OCI-LY7 (cell line): ENCODE measurements around the gene ST7L. TPM values are rescaled to one million over a fixed set of nuclear protein-coding genes. Genes with fewer than 3 reads are reported as not detected.

Experiments used
- BruUV-seq: library from RNA; stranded (reverse); fragments of 400-500 nt; replicated peaks from 2 replicates; lab custom pipeline; 2021; lab: Mats Ljungman, UMichigan
- CTCF ChIA-PET: fragments of 300-600 bp; sonication (Branson Sonifier 250); formaldehyde crosslinking; loops from one replicate; lab custom pipeline; 2022; ENCODE audit warnings: antibody characterized with exemption; ENCODE audit not compliant: unreplicated experiment; lab: Charles Lee
- POLR2A ChIA-PET: fragments of 300-600 bp; sonication (Branson Sonifier 250); formaldehyde crosslinking; loops from one replicate; lab custom pipeline; 2022; ENCODE audit warnings: antibody characterized with exemption; lab: Charles Lee
- DNase-seq: peaks from one replicate; pipeline ENCODE4 v3.0.0-alpha.2; 2015; ENCODE audit warnings: low spot score
- H2AFZ ChIP-seq: fragments of 200-600 bp; sonication (generic), shearing (Covaris generic); 2 replicates; pipeline ENCODE4 v1.6.1; 2014; ENCODE audit warnings: mild to moderate bottlenecking, antibody characterized with exemption, low read length, moderate library complexity
- H3K27ac ChIP-seq: fragments of 200-600 bp; sonication (generic); 2 replicates; pipeline ENCODE4 v1.5.1; 2014; ENCODE audit warnings: mixed run types, low read depth, mild to moderate bottlenecking, moderate library complexity, low read length, inconsistent platforms; ENCODE audit not compliant: poor library complexity, severe bottlenecking
- H3K36me3 ChIP-seq: fragments of 200-600 bp; sonication (generic); 2 replicates; pipeline ENCODE4 v1.6.1; 2014; ENCODE audit warnings: mild to moderate bottlenecking, antibody characterized with exemption, low read length, moderate library complexity, mixed read lengths; ENCODE audit not compliant: insufficient read depth
- H3K4me1 ChIP-seq: fragments of 200-600 bp; sonication (generic); 2 replicates; pipeline ENCODE4 v1.5.1; 2014; ENCODE audit warnings: mild to moderate bottlenecking, low read length; ENCODE audit not compliant: insufficient read depth, poor library complexity, severe bottlenecking
- H3K4me2 ChIP-seq: fragments of 200-600 bp; sonication (generic); 2 replicates; pipeline ENCODE4 v1.6.1; 2014; ENCODE audit warnings: mild to moderate bottlenecking, low read length
- H3K4me3 ChIP-seq: fragments of 200-600 bp; sonication (generic); 2 replicates; pipeline ENCODE4 v1.5.1; 2014; ENCODE audit warnings: mild to moderate bottlenecking, low read depth, low read length; ENCODE audit not compliant: poor library complexity, severe bottlenecking
- H3K79me2 ChIP-seq: fragments of 200-600 bp; sonication (generic); 2 replicates; pipeline ENCODE4 v1.6.1; 2016; ENCODE audit warnings: low read depth, mild to moderate bottlenecking, low read length, moderate library complexity, mixed read lengths; ENCODE audit not compliant: insufficient read depth
- H3K9me2 ChIP-seq: fragments of 200-600 bp; sonication (generic); 2 replicates; pipeline ENCODE4 v1.6.1; 2016; ENCODE audit warnings: mild to moderate bottlenecking, low read length, mixed read lengths; ENCODE audit not compliant: insufficient read depth
- H3K9me3 ChIP-seq: fragments of 200-600 bp; sonication (generic); 2 replicates; pipeline ENCODE4 v1.6.1; 2014; ENCODE audit warnings: mild to moderate bottlenecking, mixed run types, low read length, mixed read lengths
- H4K20me1 ChIP-seq: fragments of 200-600 bp; sonication (generic); 2 replicates; pipeline ENCODE4 v1.6.1; 2014; ENCODE audit warnings: mild to moderate bottlenecking, antibody characterized with exemption, low read length, moderate library complexity, mixed read lengths; ENCODE audit not compliant: insufficient read depth
- EZH2phosphoT487 ChIP-seq: fragments of 200-600 bp; sonication (generic); IDR thresholded peaks from 2 replicates; pipeline ENCODE4 v1.6.1; 2018; ENCODE audit warnings: low read depth, borderline replicate concordance, mild to moderate bottlenecking, mixed run types, antibody characterized with exemption, low read length, moderate library complexity, mixed read lengths
- intact Hi-C: fragments of 100-400 bp; cut with micrococcal nuclease; formaldehyde crosslinking; loops from one replicate; pipeline ENCODE4 v1.10.0; 2022; ENCODE audit not compliant: unreplicated experiment
- total RNA-seq, 2 experiments: library from RNA; depleted of rRNA in 1 of 2; stranded (reverse); fragments of >200 nt in 1 of 2; shearing (Covaris generic) in 1 of 2; gene quantifications; 2 replicates each; pipeline ENCODE4 v1.2.3, GENCODE V29; 2014 to 2022
- TF ChIP-seq, protein P1 (sequence below): fragments of 200-600 bp; sonication (generic); conservative IDR thresholded peaks from 2 replicates; pipeline ENCODE4 v1.5.1; 2014; ENCODE audit warnings: mild to moderate bottlenecking, antibody characterized with exemption, low read length, moderate library complexity, mixed read lengths

ST7L gene
- total RNA-seq, 2 experiments from 2014 or later = 20.2 to 22.8 TPM

GRCh38 chr1:112517646-112518045 is 101.3 kb downstream of the ST7L start:
- CTCF ChIA-PET = no interaction called here
- H3K9me3 ChIP-seq = no peaks in the 10 kb centered on the region
- no peak overlapping the region for H3K4me2 ChIP-seq
- H3K36me3 ChIP-seq = no peaks in the 10 kb centered on the region
- no peaks in the 10 kb centered on the region for H3K4me1 ChIP-seq
- TF ChIP-seq, protein P1, sequence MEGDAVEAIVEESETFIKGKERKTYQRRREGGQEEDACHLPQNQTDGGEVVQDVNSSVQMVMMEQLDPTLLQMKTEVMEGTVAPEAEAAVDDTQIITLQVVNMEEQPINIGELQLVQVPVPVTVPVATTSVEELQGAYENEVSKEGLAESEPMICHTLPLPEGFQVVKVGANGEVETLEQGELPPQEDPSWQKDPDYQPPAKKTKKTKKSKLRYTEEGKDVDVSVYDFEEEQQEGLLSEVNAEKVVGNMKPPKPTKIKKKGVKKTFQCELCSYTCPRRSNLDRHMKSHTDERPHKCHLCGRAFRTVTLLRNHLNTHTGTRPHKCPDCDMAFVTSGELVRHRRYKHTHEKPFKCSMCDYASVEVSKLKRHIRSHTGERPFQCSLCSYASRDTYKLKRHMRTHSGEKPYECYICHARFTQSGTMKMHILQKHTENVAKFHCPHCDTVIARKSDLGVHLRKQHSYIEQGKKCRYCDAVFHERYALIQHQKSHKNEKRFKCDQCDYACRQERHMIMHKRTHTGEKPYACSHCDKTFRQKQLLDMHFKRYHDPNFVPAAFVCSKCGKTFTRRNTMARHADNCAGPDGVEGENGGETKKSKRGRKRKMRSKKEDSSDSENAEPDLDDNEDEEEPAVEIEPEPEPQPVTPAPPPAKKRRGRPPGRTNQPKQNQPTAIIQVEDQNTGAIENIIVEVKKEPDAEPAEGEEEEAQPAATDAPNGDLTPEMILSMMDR = no peak
- TF ChIP-seq EZH2phosphoT487 = no peak
- no TSS peak for BruUV-seq
- H3K79me2 ChIP-seq = no peaks in the 10 kb centered on the region
- H2AFZ ChIP-seq = no peak overlapping the region
- intact Hi-C loops = no loop called here
- H4K20me1 ChIP-seq = no peaks in the 10 kb centered on the region
- H3K9me2 ChIP-seq = no peaks in the 10 kb centered on the region
- DNase-seq = no peak
- H3K4me3 ChIP-seq = no peak overlapping the region
- no peak overlapping the region for H3K27ac ChIP-seq
- POLR2A ChIA-PET = no interaction called here

DNA sequence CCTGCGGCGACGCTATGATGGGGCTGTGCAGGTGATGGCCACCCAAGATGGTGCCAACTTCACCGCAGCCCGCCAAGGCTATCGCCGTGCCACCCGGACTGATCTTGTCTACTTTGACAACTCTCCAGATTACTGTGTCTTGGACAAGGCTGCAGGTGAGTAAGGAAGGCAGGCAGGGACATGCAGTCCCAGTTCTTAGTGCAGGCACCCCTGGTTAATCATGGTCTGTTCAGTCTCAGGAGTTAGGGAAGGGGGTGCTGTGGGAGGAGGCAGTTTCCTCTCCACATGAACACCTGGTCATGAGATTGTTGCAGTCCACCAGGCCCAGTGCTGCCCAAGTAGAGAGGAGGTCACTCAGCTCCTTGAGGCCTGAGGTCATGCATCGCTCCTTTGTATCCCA is 101.7 kb downstream of the ST7L start:
- BruUV-seq = no TSS peak
- Histone ChIP-seq H2AFZ (no peak overlapping the region), H3K4me3 (no peak overlapping the region), H3K9me2 (no peaks in the 10 kb centered on the region), H3K79me2 (no peaks in the 10 kb centered on the region), H3K4me2 (no peak overlapping the region), H3K36me3 (no peaks in the 10 kb centered on the region), H3K4me1 (no peaks in the 10 kb centered on the region), H4K20me1 (no peaks in the 10 kb centered on the region), H3K9me3 (no peaks in the 10 kb centered on the region), H3K27ac (no peak overlapping the region)
- DNase-seq = no peak
- ChIA-PET POLR2A (interaction anchor here (0.6 kb wide), 1 partner anchor 13 kb away, joined by 3 read pairs; no protein-coding TSS in a partner anchor), CTCF (no interaction called here)
- intact Hi-C loops = no loop called here
- TF ChIP-seq, protein P1 = no peak
- no peak for TF ChIP-seq EZH2phosphoT487

- H3K4me3 ChIP-seq = no peak overlapping the region
- TF ChIP-seq, protein P1 = no peak
- no peak for TF ChIP-seq EZH2phosphoT487
- ChIA-PET CTCF (no interaction called here), POLR2A (interaction anchor here (0.6 to 0.8 kb wide), 2 partner anchors 11 to 106 kb away, joined by 3 to 4 read pairs; no protein-coding TSS in a partner anchor)
- no peaks in the 10 kb centered on the region for H3K9me3 ChIP-seq
- no peaks in the 10 kb centered on the region for H3K79me2 ChIP-seq
- DNase-seq = no peak
- H3K36me3 ChIP-seq = no peaks in the 10 kb centered on the region
- no TSS peak for BruUV-seq
- H3K4me1 ChIP-seq = no peaks in the 10 kb centered on the region
- intact Hi-C loops = no loop called here
- no peak overlapping the region for H3K4me2 ChIP-seq
- no peak overlapping the region for H2AFZ ChIP-seq
- H4K20me1 ChIP-seq = no peaks in the 10 kb centered on the region
- H3K9me2 ChIP-seq = no peaks in the 10 kb centered on the region
- no peak overlapping the region for H3K27ac ChIP-seq
Observed at GRCh38 chr1:112516141-112516540, 102.8 kb downstream of the ST7L start.
